Eye (tissue), 1 donor: ENCODE results near the gene RNGTT.
"Not testable (repeated sequence)": the region's sequence is repeated elsewhere in the genome, so short reads cannot be mapped to it uniquely, and the experiment has no call there.

Source experiments
- DNase-seq: peaks from one replicate; pipeline ENCODE4 v3.0.0-alpha.2; 2015

Gene RNGTT

GRCh38 chr6:88806728-88807127 is 156.7 kb downstream of the RNGTT start:
- DNase-seq, result no peak

DNA sequence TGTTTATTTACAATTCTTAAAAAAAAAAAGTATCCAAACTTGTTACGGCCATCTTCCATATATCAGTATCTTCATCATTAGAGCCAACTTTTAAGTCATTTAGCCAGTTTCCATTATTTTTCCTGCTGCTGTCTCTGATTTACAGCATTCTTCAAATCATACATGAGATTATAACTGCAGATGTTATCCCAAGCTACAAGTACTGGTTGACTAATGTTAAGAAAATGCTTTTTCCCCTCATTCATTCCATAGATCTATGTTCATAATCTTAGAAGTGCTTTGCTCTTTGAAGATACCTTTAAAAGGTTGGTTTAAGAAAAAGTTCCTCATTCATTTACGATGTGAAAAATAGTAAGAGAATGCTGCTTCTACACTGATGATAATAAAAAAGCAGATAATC is 158.7 kb downstream of the RNGTT start:
- DNase-seq, result no peak

DNA sequence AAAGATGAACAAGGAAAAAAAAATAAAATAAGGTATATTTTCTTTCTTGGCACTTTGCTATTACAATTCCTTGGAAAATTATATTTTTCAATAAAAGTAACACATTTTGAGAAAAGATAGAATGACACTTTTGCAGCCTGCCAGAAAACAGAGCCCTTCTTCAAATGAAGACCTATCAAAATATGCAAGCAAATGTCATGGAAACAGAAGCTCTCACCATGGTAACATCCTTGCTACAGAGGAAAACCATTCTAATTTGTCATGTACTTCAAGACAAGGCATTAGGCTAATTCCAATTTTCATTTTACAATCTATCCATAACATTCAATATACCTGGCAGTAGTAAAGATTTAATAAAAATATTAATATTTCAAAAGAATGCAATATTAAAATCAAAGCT is 177.9 kb downstream of the RNGTT start:
- DNase-seq, result peak; percentile 44

GRCh38 chr6:88780714-88781389 is 182.6 kb downstream of the RNGTT start:
- DNase-seq, result peak; percentile 86

DNA sequence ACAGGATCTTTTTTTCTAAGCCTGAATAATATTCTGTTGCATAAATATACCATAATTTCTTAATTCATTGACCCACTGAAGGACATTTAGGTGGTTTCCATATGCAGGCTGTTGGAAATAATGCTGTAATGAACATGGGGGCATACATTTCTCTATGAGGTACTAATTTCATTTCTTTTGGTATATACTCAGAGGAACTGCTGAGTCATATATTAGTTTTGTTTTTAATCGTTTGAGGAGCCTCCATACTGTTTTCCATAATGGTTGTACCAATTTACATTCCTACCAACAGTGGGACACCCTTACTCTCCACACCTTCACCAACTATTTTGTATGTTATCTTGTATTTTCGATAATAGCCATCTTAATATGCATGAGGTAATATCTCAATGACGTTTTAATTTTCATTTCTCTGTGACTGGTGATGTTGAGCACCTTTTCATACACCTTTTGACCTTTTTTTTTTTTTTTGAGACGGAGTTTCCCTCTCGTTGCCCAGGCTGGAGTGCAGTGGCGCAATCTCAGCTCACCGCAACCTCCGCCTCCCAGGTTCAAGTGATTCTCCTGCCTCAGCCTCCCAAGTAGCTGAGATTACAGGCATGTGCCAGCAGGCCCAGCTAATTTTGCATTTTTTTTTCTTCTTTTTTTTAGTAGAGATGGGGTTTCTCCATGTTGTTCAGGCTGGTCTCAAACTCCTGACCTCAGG is 187.4 kb downstream of the RNGTT start:
- DNase-seq, result no peak

GRCh38 chr6:88768114-88768513 is 195.3 kb downstream of the RNGTT start:
- DNase-seq, result not testable (repeated sequence)

DNA sequence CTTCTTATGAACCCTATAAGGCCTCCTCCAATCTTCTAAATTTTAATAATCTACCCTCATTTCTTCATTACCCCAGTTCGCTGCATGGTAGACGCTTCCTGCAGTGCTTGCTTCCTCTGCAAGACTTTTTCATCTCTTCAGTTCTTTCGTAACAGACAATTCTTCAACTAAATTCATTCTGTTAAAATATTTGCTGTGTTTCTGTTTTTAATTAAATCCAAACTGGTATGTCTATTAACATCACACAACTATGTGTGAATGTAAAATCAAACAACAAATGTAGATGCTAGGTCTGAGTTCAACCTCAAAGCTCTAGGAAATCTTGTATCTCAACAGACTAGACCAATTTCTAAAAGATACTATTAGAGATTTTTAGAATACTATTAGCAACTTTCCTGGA is 199.3 kb downstream of the RNGTT start:
- DNase-seq, result no peak

DNA sequence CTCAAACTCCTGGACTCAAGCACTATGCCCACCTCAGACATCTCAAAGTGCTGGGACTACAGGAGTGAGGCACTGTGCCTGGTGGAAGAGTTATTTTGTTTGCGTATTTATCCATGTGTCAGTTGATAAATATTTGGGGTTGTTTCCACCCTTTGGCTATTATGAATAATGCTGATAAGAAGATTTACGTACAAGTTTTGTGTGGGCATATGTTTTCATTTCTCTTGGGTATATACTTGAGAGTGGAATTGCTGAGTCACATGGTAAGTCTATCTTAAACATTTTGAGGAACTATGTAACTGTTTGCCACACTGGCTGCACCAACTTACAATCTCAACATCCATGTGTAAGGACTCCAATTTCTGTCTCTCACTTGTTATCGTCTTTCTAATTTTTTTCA is 200.3 kb downstream of the RNGTT start:
- no peak for DNase-seq

DNA sequence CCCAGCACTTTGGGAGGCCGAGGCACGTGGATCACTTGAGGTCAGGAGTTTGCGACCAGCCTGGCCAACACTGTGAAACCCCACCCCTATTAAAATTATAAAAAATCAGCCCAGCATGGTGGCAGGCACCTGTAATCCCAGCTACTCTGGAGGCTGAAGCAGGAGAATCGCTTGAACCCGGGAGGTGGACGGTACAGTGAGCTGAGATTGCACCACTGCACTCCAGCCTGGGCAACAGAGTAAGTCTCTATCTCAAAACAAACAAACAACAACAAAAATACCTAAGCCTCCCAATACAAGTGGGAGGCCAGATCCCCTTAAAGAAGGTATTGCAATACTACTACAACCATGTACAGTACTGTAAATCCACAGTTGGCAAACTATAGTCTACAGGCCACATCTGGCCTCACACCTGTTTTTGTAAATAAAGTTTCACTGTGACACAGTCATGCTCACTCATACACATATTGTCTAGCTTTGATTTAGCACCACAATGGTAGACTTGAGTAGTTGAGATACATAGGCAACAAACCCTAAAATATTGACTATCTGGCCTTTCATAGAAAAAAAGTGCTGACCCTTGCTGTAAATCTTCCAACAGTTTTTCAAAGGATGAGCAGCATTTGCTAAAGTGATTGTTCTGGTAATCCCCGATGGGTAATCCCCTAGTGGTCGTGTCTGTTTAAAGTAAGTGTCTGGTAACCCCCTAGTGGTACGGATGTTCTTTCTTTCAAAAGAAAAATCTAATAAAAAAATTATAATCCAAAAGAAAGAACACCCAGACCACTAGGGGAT is 202.0 kb downstream of the RNGTT start:
- DNase-seq, result no peak

DNA sequence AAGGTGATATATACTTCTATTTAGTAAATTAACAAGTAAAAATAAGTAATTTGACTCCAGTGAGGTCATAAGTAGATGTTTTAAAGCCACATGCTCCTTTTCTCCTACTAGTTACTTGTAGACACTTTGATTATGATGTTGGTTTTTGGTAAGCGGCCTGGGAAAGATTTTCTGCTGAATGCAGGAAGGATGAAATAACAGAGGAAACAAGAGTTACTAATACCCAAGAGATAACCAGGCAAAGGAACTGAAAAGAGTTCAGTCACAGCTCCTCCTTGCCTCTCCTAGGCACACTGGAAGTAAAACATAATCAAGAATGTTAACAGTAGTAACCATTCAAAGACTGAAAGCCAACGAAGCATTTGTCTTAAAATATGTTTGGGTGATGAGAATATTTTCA is 203.3 kb downstream of the RNGTT start:
- no peak for DNase-seq

DNA sequence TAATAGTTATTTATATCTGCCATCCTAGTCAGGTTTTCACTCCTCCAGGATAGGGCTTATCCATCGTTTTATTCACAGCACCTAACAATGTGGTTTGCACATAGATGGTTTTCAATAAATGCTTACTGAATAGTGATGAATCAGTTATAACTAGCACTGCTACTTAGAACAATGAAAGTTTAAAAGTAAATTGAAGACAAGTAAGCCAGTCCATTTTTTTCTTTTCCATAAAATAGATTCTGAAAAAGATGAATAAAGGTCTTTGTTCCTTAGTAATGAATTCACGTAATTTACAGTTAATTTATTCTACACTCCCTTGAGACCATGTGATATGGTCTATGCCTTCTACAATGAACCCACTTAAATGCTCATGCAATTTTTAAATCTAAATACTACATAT is 212.5 kb downstream of the RNGTT start:
- DNase-seq, result no peak

GRCh38 chr6:88749849-88750248 is 213.6 kb downstream of the RNGTT start:
- no peak for DNase-seq

GRCh38 chr6:88748141-88748540 is 215.3 kb downstream of the RNGTT start:
- no peak for DNase-seq

DNA sequence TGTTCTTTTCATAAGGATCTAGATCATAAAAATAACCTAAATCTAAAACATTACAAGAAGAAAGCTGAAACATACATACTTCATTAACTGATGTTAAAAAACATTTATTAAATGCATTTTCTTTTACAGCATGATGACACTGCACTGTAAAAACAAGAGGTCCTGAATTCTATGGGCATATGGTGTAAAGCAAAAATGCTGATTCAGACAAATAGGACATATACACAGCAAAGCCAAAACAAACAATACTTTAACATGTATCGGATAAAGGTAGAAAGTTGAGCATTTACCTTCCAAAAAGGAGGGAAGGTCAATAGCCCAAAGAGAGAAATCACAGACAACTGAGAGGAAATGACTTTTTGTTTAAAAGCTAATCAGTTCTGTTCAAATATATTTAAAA is 221.5 kb downstream of the RNGTT start:
- DNase-seq, result no peak

- no peak for DNase-seq
Measured at GRCh38 chr6:88741071-88741470, 222.3 kb downstream of the RNGTT start.

- no peak for DNase-seq
Measured at GRCh38 chr6:88734544-88734943, 228.9 kb downstream of the RNGTT start.

GRCh38 chr6:88730611-88731011 is 232.8 kb downstream of the RNGTT start:
- no peak for DNase-seq

DNA sequence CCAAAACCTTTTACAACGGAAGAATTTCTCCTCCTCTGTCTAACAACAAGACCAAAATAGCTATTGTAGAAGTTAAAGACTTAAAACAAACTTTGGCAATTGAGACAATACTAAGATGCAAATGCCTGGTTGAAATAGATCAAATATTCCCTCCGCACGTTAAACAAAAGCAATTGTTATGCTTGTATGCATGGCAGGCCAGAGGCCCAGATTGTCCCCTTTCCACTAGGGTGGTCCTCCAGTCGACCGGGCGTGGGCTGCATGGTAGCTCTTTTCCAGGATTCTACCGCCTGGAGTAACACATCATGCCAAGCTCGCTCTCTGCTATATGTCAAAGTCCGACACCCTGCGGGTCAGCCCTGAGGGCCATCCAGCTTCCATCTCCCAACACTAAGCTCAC is 234.7 kb downstream of the RNGTT start:
- DNase-seq, result no peak

GRCh38 chr6:88726409-88726808 is 237.0 kb downstream of the RNGTT start:
- DNase-seq, result not testable (repeated sequence)

- peak; percentile 18 for DNase-seq
Measured at GRCh38 chr6:88725111-88725975, 238.1 kb downstream of the RNGTT start.

GRCh38 chr6:88722686-88723085 is 240.7 kb downstream of the RNGTT start:
- DNase-seq, result no peak

- not testable (repeated sequence) for DNase-seq
Measured at GRCh38 chr6:88716399-88716798, 247.0 kb downstream of the RNGTT start.
